Posterior cingulate gyrus (tissue), 11 donors: ENCODE results near the gene NRAS.

Experiments
- DNase-seq, 10 donors: peaks; one replicate each; pipeline versions ENCODE4 v3.0.0 to v3.0.0-alpha.2; 2020 to 2021; ENCODE audit warnings: mixed read lengths in 3 of 10
- intact Hi-C: fragments of 100-400 bp; cut with DNase I; formaldehyde crosslinking; loops from one replicate; pipeline ENCODE4 v1.15.1; 2023

The NRAS gene

DNA sequence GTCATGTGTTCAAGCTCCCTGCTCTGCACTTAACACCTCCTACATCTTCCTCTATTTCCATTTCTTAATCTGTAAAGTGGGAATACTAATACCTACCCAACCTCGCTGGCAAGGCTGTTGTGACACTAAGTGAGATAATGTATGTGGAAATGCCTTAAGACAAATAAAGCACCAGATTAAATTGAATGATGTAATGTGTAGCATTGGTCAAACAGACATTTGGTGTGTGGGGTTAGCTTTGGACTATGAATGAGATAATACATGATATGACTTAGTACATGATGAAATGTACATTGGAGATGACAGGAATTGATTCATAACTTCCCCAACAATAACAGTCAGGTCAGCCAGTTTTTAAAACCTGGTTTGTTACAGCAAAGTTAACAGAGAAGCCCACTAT, 26.4 kb downstream of the NRAS start:
- DNase-seq = no peak
- intact Hi-C loops = no loop called here

DNA sequence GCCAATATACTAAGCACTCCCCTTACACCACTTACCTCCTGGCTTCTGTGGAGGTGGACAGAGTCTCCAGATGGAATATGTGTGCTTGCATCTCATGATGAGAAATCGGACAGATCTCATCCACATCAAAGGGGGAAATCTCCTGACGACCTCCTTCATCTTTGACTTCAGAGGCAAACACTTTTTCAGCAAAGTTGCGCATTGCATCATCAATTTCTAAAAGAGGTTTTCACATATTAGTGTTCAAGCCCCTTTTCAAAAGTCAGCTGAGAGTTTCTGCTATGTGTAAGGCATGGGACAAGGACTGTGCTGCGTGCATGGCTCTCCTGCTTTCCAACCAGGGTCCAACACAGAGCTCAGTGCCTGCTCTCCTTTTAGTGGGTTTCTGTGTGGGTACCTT, 28.0 kb downstream of the NRAS start:
- intact Hi-C loops = no loop called here
- no peak for DNase-seq

DNA sequence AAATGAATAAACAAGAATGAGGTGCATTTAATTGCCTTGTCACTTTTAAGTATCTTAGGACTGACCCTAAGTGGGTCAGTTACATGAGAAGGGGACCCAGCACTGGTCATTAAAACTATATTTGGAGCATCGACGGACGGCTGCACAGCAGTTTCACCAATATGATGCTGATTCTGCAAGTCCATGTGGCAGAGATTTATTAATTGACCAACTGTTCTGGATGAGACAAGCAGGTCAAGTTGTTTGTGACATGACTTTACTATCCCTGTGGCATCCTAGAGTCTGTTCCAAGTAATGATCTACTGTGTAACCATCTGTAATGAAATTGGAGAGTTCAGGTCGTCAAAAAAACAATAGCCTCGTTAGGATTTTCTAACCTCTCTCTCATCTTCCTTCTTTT, 30.7 kb downstream of the NRAS start:
- intact Hi-C loops = no loop called here
- no peak for DNase-seq

DNA sequence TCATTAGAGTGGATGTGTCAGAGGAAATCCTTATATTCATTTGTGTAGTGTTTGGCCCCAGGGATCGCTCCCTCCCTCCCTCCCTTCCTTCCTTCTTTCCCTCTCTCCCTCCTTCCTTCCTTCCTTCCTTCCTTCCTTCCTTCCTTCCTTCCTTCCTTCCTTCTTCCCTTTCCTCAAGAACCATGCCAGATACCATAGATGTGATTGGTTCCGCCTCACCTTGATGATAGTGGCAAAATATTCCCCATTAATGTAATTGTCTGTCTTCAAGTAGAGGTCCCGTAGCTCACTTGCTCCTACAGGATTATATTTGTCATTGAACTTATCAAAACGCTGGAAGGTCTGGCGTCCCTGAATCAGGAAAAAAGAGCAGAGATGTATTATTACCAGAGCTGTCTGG, 38.9 kb downstream of the NRAS start:
- intact Hi-C loops = loop anchor here (10.0 kb wide), 1 partner anchor 93 kb away; the partner anchor contains the start of gene BCAS2
- DNase-seq = no peak

DNA sequence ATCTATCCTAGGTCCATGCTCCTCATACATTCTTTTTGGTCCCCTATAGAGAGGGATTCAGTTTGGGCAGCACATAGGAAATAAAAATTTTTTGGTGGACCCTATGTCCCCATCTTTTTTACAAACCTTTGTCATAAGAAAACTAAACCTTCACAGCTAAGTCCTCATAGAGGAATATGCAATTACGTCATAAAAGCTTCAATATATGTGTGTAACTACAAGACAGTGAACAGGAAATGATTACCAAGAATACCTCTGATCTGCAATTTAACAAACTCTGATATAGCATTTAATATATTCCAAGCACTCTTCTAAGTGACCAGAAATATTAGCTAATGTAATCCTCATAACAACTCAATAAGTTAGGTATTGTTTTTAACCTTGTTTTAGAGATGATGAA, 40.5 kb downstream of the NRAS start:
- no peak for DNase-seq
- intact Hi-C loops = loop anchor here (10.0 kb wide), 1 partner anchor 91 kb away; the partner anchor contains the start of gene BCAS2

DNA sequence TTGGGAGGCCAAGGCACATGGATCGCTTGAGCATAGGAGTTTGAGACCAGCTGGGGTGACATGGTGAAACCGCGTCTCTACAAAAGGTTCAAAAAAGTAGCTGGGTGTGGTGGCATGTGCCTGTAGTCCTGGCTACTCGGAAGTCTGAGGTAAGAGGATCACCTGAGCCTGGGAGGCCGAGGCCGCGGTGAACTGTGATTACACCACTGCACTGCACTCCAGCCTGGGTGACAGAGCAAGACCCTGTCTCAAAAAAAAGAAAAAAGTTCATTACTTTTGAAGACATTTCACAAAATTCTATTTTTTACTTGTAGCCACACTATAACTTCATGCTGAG, 44.7 kb downstream of the NRAS start:
- no peak for DNase-seq
- intact Hi-C loops = loop anchor here (10.0 kb wide), 1 partner anchor 87 kb away; the partner anchor contains the start of gene BCAS2

DNA sequence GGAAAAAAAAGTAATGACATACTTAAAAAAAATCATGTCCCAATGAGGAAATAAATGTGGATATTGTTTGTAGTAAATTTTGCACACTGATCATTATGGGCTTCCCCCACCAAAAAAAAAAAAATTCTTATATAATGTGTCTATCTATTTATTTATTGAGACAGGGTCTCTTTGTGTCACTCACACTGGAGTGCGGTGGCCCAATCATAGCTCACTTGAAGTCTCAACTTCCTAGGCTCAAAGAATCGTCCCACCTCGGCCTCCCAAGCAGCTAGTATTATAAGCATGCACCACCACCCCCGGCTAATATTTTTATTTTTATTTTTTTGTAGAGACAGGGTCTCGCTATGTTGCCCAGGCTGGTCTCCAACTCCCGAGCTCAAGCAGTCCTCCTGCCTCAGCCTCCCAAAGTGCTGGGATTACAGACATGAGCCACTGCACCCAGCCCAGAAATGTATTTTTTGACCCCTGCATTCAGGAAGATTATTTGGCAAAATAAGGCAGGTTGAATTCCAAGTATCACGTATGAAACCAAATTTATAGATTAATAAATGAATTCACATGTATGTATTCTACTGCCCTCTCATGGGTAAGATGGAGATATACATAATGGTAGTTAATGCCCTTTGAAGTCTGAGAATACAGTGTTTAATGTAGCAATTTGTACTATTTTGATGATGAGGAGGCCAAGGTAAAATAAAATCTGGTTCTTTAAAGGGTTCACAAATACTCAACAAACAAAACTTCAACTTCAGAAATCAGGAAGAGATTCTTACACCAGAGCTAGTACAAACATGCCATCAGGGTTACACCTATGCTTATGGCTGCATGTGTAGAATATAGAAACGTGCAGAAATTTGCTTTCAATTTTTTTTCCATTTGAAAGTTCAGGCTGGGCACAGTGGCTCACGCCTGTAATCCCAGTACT, 45.3 kb downstream of the NRAS start:
- intact Hi-C loops = loop anchor here (10.0 kb wide), 1 partner anchor 86 kb away; the partner anchor contains the start of gene BCAS2
- DNase-seq = no peak

DNA sequence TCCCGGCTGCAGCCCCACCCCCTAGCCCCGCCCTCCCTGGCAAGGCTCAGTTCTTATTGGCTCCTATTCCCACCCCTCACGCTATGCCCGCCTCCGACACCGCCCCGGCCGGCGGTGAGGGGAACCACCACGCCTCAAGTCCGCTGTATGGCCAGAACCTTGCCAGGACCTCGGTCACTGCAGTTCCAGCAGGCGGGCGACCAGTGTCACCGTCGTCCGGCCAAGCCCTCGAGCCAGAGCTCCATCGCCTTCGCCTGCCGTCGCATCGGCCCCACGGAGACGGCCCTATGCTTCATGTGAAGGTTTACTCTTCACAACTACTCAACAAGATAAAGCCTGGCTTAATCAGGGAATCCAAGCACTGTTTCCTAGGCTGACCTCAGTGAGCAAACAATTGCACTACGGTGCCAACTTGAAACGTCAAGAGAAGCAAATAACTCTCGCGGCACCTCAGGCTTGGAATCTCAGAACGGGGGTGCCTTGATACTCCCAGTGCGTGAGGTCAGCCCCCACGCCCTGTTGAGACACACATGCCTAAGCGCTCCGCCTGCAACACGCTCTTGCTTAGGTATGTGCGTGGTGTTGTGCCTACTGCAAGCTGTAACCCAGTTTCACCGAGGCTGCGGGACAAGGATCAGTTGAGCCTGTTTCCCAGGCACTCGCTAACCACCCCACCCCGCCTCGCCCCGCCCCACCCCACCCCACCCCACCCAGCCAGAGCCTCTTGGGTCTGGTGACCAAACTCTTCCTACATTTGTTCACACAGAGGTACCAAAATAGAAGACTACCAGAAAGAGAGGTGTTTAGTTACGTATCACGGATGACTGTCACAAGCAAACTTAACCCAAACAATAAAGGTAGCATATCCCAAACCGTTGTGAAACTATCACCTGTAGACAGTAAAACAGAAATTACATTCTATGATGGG, 46.2 kb downstream of the NRAS start:
- intact Hi-C loops = loop anchor here (10.0 kb wide), 1 partner anchor 86 kb away; the partner anchor contains the start of gene BCAS2
- DNase-seq = peak; percentile 44 to 96 (median 81)

DNA sequence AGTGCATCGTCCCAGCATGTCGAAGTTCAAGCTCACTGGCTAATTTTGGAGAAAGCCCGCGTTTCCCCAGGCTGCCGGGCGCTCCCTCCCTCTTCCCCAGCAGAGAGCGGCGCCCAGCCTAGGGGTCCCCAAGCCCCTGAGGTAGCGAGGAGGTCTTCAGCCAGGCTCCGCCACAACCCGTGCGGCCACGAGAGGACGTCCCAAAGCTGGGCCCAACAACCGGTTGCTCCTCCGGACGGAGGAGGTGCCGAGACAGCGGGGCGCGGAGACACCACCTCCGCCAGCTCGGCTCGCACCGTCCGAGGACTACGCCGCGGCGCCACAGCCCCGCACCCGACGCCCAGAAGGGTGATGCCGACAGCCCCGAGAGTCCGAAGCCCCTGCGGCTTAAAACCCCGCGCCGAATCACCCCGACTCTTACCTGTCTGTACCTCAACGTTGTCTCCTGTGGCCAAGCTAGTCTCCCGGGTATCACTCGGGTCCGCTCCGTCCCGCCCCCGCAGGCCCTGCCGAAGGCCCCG, 46.9 kb downstream of the NRAS start, which contains the start of gene DENND2C:
Gene DENND2C, minus strand, starts transcription at position 488 of the 521 bp plus-strand sequence. CDS start 44,065 bp downstream, outside the sequence.
- DNase-seq = peak in 1 of 10 donors; percentile 83
- intact Hi-C loops = loop anchor here (10.0 kb wide), 1 partner anchor 85 kb away; the partner anchor contains the start of gene BCAS2

DNA sequence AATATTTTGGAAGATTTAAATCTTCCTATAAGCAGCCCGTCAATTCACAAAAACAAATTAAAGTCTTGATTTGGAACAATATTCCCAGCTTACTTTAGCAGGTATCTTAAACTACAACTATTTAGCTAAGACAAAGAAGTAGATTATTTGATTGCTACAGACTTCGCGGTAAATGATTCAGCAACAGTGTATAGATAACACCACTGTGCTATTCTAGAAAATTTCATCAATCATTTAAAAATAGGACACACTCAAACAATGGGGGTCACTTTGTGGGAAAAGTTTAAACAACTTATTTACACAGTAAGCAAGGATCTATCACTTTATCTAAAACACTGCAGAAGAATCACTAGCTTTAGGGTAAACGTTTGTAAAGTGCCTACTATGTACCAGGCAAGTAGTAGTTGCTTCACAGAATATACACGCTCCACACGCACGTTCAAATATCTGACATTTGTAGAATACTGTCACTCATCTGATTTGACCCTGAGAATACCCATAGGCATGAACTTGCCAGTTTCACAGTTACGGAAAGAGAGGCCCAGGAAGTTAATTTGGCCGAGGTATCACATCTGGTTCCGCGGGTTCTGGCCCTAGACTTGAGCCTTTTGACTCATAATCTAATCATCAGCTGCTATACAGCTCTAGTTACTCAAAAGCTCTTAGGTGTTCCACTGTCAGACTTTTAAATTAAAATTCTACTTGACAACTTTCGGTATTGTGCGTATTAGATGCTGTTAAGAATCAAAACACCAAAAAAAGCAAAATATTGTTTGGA, 47.6 kb downstream of the NRAS start:
- intact Hi-C loops = no loop called here
- no peak for DNase-seq

DNA sequence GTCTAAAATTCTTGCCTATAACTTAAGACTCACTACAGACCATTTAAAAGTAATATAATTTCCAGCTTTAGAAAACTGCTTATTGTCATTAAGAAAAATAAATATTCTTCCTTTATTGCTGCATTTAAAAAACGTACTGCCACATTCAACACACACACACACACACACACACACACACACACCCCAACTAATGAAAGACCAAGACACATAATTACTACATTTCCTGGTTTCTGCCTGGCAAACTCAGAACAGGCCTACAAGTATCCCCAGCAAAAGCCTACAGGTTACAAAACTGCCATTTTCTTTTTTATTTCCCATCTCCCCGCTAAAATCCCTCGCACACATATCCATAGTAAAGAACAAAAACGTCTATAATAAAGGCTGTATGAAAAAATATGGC, 48.2 kb downstream of the NRAS start:
- intact Hi-C loops = no loop called here
- DNase-seq = no peak

DNA sequence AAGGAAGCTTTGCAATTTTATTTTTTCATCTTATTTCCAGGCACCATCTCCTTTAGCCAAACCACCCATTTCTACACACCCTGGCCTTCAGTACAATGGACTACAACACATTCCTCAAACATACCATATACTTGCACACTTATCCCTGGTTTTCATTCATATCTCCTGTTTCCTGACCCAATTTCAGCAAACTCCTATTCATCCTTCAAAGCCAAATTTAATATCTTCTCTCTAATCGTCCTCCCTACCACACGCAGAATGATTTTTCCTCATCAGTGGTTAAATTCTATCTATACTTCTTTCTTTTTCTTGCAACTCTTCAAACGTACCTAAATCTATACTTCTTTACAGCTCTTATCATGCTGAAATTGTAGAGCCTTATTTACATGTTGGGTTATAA, 49.6 kb downstream of the NRAS start:
- intact Hi-C loops = no loop called here
- no peak for DNase-seq

DNA sequence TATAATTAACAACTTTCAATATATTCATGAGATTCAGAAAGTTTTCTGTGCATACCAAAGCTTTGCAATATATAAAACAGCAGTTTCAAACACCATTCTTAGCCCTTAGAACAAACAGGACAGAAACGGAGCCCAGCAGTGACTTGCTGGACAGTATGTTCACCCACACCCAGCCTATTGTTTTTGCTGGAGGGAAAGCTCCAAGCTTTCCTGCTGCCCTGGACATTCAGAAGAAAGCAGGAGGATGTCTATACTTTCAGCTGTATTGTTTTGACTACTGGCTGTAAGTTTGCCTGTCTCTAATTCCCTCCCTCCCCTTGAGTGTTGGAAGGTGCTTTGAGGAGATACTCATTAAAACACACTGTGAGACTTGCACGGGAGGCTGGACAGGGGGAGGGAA, 56.3 kb downstream of the NRAS start:
- intact Hi-C loops = no loop called here
- no peak for DNase-seq
